SK-N-SH (cell line): ENCODE measurements around the gene CEP95.

Experiments
- FOXM1 ChIP-seq: IDR thresholded peaks from 2 replicates; pipeline ENCODE4 v1.4.0; 2012; ENCODE audit warnings: low read depth, mild to moderate bottlenecking
- GABPA ChIP-seq: IDR thresholded peaks from 2 replicates; pipeline ENCODE4 v1.4.0; 2012; ENCODE audit warnings: low read depth, mild to moderate bottlenecking
- GATA2 ChIP-seq: sonication (generic); formaldehyde crosslinking; IDR thresholded peaks from 2 replicates; pipeline ENCODE4 v1.5.0; 2020; ENCODE audit warnings: mild to moderate bottlenecking, missing genetic modification reagents
- MEF2A ChIP-seq: IDR thresholded peaks from 2 replicates; pipeline ENCODE4 v1.4.0; 2012; ENCODE audit warnings: low read depth, borderline replicate concordance
- NFIC ChIP-seq: IDR thresholded peaks from 2 replicates; pipeline ENCODE4 v1.4.0; 2012; ENCODE audit warnings: borderline replicate concordance
- POLR2AphosphoS5 ChIP-seq: IDR thresholded peaks from 2 replicates; pipeline ENCODE4 v1.6.1; 2012; ENCODE audit warnings: low read depth, low read length
- RAD21 ChIP-seq: IDR thresholded peaks from 2 replicates; pipeline ENCODE4 v1.6.1; 2012; ENCODE audit warnings: mild to moderate bottlenecking, low read length
- REST ChIP-seq: IDR thresholded peaks from 2 replicates; pipeline ENCODE4 v1.6.1; 2012; ENCODE audit warnings: mild to moderate bottlenecking, low read depth, low read length, moderate library complexity
- RFX5 ChIP-seq: IDR thresholded peaks from 2 replicates; pipeline ENCODE4 v1.6.1; 2012; ENCODE audit warnings: mild to moderate bottlenecking, improper control_type of control experiment, low read length
- TEAD4 ChIP-seq: IDR thresholded peaks from 2 replicates; pipeline ENCODE4 v1.4.0; 2012; ENCODE audit warnings: mild to moderate bottlenecking, borderline replicate concordance; ENCODE audit not compliant: insufficient read depth
- YY1 ChIP-seq: IDR thresholded peaks from 2 replicates; pipeline ENCODE4 v1.4.0; 2012; ENCODE audit warnings: low read depth, mild to moderate bottlenecking
- TF ChIP-seq, protein P1 (sequence below): fragments of 200-600 bp; sonication (generic); IDR thresholded peaks from 2 replicates; pipeline ENCODE4 v1.6.1; 2017; ENCODE audit warnings: antibody characterized with exemption, mild to moderate bottlenecking, moderate library complexity

- TF ChIP-seq, protein P1, sequence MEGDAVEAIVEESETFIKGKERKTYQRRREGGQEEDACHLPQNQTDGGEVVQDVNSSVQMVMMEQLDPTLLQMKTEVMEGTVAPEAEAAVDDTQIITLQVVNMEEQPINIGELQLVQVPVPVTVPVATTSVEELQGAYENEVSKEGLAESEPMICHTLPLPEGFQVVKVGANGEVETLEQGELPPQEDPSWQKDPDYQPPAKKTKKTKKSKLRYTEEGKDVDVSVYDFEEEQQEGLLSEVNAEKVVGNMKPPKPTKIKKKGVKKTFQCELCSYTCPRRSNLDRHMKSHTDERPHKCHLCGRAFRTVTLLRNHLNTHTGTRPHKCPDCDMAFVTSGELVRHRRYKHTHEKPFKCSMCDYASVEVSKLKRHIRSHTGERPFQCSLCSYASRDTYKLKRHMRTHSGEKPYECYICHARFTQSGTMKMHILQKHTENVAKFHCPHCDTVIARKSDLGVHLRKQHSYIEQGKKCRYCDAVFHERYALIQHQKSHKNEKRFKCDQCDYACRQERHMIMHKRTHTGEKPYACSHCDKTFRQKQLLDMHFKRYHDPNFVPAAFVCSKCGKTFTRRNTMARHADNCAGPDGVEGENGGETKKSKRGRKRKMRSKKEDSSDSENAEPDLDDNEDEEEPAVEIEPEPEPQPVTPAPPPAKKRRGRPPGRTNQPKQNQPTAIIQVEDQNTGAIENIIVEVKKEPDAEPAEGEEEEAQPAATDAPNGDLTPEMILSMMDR = no peak
- TF ChIP-seq MEF2A (no peak), TEAD4 (no peak), GATA2 (CRISPR knock-in tag) (no peak), REST (no peak), RFX5 (no peak), NFIC (no peak), RAD21 (no peak), FOXM1 (no peak), POLR2AphosphoS5 (no peak; the same call in 1 of the 2 replicates), GABPA (no peak), YY1 (no peak)
These were observed 4.0 kb upstream of the CEP95 start for GRCh38 chr17:64502809-64503208.
